ENCODE data around the gene SVIP. TPM values are rescaled to one million over a fixed set of nuclear protein-coding genes. Genes with fewer than 3 reads are reported as not detected.
A peak's percentile ranks its signal among the peaks of the same experiment; 100 is the strongest.

Gene SVIP
- total RNA-seq, 1 donor from 2014 or later: 15.9 TPM

- H3K4me3 Mint-ChIP-seq (ENCODE audit: unreplicated experiment): no peak overlapping the region
- H3K9me3 Mint-ChIP-seq (ENCODE audit: unreplicated experiment): no peaks in the 10 kb centered on the region
- Histone ChIP-seq H2AFZ (ENCODE audit: low read depth, low read length) (no peak overlapping the region), H3K9ac (ENCODE audit: low read length) (no peak overlapping the region), H3K27ac (ENCODE audit: low read depth, low read length) (no peak overlapping the region), H4K20me1 (ENCODE audit: insufficient read depth, low read length) (no peaks in the 10 kb centered on the region), H3K36me3 (ENCODE audit: insufficient read depth, low read length) (no peaks in the 10 kb centered on the region), H3K4me1 (ENCODE audit: insufficient read depth, low read length) (no peaks in the 10 kb centered on the region), H3K9me3 (ENCODE audit: insufficient read depth, low read depth, low read length) (no peaks in the 10 kb centered on the region), H3K79me2 (ENCODE audit: insufficient read depth, low read length) (no peaks in the 10 kb centered on the region), H3K4me3 (ENCODE audit: insufficient read depth, low read depth, low read length) (no peak overlapping the region), H3K27me3 (ENCODE audit: insufficient read depth, low read length) (no peaks in the 10 kb centered on the region), H3K4me2 (ENCODE audit: low read length) (peak overlapping the region; percentile 20)
- H3K27me3 Mint-ChIP-seq (ENCODE audit: low read depth, unreplicated experiment): no peaks in the 10 kb centered on the region
- TF ChIP-seq CTCF (IDR thresholded peaks at IDR 0.05; ENCODE audit: insufficient read depth, low read depth, low read length) (no peak), EZH2 (IDR thresholded peaks at IDR 0.05; ENCODE audit: insufficient read depth, low read length) (no peak)
- DNase-seq (ENCODE audit: low read depth) (no peak), FAIRE-seq (no peak)
- H3K36me3 Mint-ChIP-seq (ENCODE audit: low read depth, unreplicated experiment): no peaks in the 10 kb centered on the region
- no peak overlapping the region for H3K27ac Mint-ChIP-seq (ENCODE audit: unreplicated experiment)
- H3K4me1 Mint-ChIP-seq (ENCODE audit: low read depth, unreplicated experiment): no peaks in the 10 kb centered on the region
Measured at GRCh38 chr11:22808571-22809197, 20.9 kb downstream of the SVIP start.

GRCh38 chr11:22807855-22808570 lies 21.6 kb downstream of the SVIP start:
- Mint-ChIP-seq H3K9me3 (ENCODE audit: unreplicated experiment) (no peaks in the 10 kb centered on the region), H3K36me3 (ENCODE audit: low read depth, unreplicated experiment) (no peaks in the 10 kb centered on the region), H3K27ac (ENCODE audit: unreplicated experiment) (no peak overlapping the region), H3K4me3 (ENCODE audit: unreplicated experiment) (no peak overlapping the region), H3K27me3 (ENCODE audit: low read depth, unreplicated experiment) (no peaks in the 10 kb centered on the region), H3K4me1 (ENCODE audit: low read depth, unreplicated experiment) (no peaks in the 10 kb centered on the region)
- Histone ChIP-seq H3K4me2 (ENCODE audit: low read length) (peak overlapping the region; percentile 20), H4K20me1 (ENCODE audit: insufficient read depth, low read length) (no peaks in the 10 kb centered on the region), H2AFZ (ENCODE audit: low read depth, low read length) (no peak overlapping the region), H3K4me3 (ENCODE audit: insufficient read depth, low read depth, low read length) (no peak overlapping the region), H3K36me3 (ENCODE audit: insufficient read depth, low read length) (no peaks in the 10 kb centered on the region), H3K27me3 (ENCODE audit: insufficient read depth, low read length) (no peaks in the 10 kb centered on the region), H3K4me1 (ENCODE audit: insufficient read depth, low read length) (no peaks in the 10 kb centered on the region), H3K9ac (ENCODE audit: low read length) (no peak overlapping the region), H3K79me2 (ENCODE audit: insufficient read depth, low read length) (no peaks in the 10 kb centered on the region), H3K27ac (ENCODE audit: low read depth, low read length) (no peak overlapping the region), H3K9me3 (ENCODE audit: insufficient read depth, low read depth, low read length) (no peaks in the 10 kb centered on the region)
- no peak for FAIRE-seq
- TF ChIP-seq EZH2 (IDR thresholded peaks at IDR 0.05; ENCODE audit: insufficient read depth, low read length) (no peak), CTCF (IDR thresholded peaks at IDR 0.05; ENCODE audit: insufficient read depth, low read depth, low read length) (no peak)
- peak; percentile 8 for DNase-seq (ENCODE audit: low read depth)

GRCh38 chr11:22807391-22807790 lies 22.2 kb downstream of the SVIP start:
- Histone ChIP-seq H3K36me3 (ENCODE audit: insufficient read depth, low read length) (no peaks in the 10 kb centered on the region), H3K4me2 (ENCODE audit: low read length) (no peak overlapping the region), H3K27me3 (ENCODE audit: insufficient read depth, low read length) (no peaks in the 10 kb centered on the region), H3K4me3 (ENCODE audit: insufficient read depth, low read depth, low read length) (no peak overlapping the region), H3K79me2 (ENCODE audit: insufficient read depth, low read length) (no peaks in the 10 kb centered on the region), H4K20me1 (ENCODE audit: insufficient read depth, low read length) (no peaks in the 10 kb centered on the region), H3K9me3 (ENCODE audit: insufficient read depth, low read depth, low read length) (no peaks in the 10 kb centered on the region), H2AFZ (ENCODE audit: low read depth, low read length) (no peak overlapping the region), H3K4me1 (ENCODE audit: insufficient read depth, low read length) (no peaks in the 10 kb centered on the region), H3K27ac (ENCODE audit: low read depth, low read length) (no peak overlapping the region), H3K9ac (ENCODE audit: low read length) (no peak overlapping the region)
- H3K9me3 Mint-ChIP-seq (ENCODE audit: unreplicated experiment): no peaks in the 10 kb centered on the region
- H3K27ac Mint-ChIP-seq (ENCODE audit: unreplicated experiment): no peak overlapping the region
- H3K4me1 Mint-ChIP-seq (ENCODE audit: low read depth, unreplicated experiment): no peaks in the 10 kb centered on the region
- H3K27me3 Mint-ChIP-seq (ENCODE audit: low read depth, unreplicated experiment): no peaks in the 10 kb centered on the region
- no peaks in the 10 kb centered on the region for H3K36me3 Mint-ChIP-seq (ENCODE audit: low read depth, unreplicated experiment)
- no peak for DNase-seq (ENCODE audit: low read depth)
- H3K4me3 Mint-ChIP-seq (ENCODE audit: unreplicated experiment): no peak overlapping the region
- no peak for FAIRE-seq
- no peak for TF ChIP-seq EZH2 (IDR thresholded peaks at IDR 0.05; ENCODE audit: insufficient read depth, low read length)
- TF ChIP-seq CTCF (IDR thresholded peaks at IDR 0.05; ENCODE audit: insufficient read depth, low read depth, low read length): no peak
